ENCODE results near the gene LRMDA. TPM values are rescaled to one million over a fixed set of nuclear protein-coding genes. Genes with fewer than 3 reads are reported as not detected.
"Not testable (repeated sequence)": the region's sequence is repeated elsewhere in the genome, so short reads cannot be mapped to it uniquely, and the experiment has no call there.

Gene LRMDA
- total RNA-seq, 4 donors from 2014 or later: 2.2 to 7.8 (median 4.5) TPM

DNA sequence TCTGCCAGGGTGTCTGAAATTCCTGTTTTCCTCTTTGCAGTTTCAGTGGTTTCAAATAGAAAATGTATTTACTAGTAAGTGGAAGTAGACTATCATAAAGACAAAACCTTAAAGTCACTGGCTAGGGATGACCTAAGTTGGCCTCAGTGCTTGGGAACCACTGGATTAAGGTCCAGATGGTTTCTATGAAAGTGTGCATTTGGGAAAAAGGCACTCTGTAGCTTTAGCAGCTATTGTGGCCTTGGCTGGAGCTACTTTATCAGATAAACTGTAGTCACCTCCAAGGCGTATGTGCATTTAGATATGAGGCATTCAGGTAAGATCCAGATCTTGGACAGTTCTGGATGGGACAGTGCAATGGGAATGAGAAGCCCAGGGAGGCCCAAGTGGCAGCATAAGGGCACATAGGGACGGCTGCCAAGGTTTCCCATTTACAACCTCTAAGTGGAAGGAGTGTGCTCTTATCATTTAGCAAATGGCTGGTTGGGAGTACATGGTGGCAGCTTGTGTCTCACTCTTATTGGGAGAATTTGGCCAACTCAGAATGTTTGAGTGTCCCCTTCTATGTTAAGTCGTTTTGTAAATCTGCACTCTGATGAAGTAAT, 185.6 kb downstream of the LRMDA start:
- DNase-seq: no peak
- intact Hi-C loops (cut with DNase I; ENCODE audit: low total_unique reads): loop anchor here (1.0 kb wide), 1 partner anchor 23 kb away; no protein-coding TSS in a partner anchor
- TF ChIP-seq POLR2AphosphoS5 (IDR thresholded peaks at IDR 0.05) (no peak), EP300 (IDR thresholded peaks at IDR 0.05; ENCODE audit: low read depth) (no peak), POLR2A (IDR thresholded peaks at IDR 0.05) (no peak)
- TF ChIP-seq, protein P1, sequence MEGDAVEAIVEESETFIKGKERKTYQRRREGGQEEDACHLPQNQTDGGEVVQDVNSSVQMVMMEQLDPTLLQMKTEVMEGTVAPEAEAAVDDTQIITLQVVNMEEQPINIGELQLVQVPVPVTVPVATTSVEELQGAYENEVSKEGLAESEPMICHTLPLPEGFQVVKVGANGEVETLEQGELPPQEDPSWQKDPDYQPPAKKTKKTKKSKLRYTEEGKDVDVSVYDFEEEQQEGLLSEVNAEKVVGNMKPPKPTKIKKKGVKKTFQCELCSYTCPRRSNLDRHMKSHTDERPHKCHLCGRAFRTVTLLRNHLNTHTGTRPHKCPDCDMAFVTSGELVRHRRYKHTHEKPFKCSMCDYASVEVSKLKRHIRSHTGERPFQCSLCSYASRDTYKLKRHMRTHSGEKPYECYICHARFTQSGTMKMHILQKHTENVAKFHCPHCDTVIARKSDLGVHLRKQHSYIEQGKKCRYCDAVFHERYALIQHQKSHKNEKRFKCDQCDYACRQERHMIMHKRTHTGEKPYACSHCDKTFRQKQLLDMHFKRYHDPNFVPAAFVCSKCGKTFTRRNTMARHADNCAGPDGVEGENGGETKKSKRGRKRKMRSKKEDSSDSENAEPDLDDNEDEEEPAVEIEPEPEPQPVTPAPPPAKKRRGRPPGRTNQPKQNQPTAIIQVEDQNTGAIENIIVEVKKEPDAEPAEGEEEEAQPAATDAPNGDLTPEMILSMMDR (IDR thresholded peaks at IDR 0.05): no peak
- in situ Hi-C loops (cut with MboI; ENCODE audit: low pct_ligation_motif_present in 1 of 4, low pct_unique_long_range_greater_than_20kb in 1 of 4, low sequenced_read_pairs in 3 of 4): no loop called here
- Histone ChIP-seq H3K36me3 (no peaks in the 10 kb centered on the region), H3K4me3 (no peak overlapping the region), H3K9me3 (no peaks in the 10 kb centered on the region), H3K27me3 (no peaks in the 10 kb centered on the region), H3K27ac (no peak overlapping the region), H3K4me1 (peaks cover 0 to 34% (median 3%) of the 10 kb centered on the region in 4 donors)
- WGBS, 2 donors (ENCODE audit: low coverage in 1 of 2): 62 to 78% methylated on average over 2 to 3 of the region's 3 CpGs

DNA sequence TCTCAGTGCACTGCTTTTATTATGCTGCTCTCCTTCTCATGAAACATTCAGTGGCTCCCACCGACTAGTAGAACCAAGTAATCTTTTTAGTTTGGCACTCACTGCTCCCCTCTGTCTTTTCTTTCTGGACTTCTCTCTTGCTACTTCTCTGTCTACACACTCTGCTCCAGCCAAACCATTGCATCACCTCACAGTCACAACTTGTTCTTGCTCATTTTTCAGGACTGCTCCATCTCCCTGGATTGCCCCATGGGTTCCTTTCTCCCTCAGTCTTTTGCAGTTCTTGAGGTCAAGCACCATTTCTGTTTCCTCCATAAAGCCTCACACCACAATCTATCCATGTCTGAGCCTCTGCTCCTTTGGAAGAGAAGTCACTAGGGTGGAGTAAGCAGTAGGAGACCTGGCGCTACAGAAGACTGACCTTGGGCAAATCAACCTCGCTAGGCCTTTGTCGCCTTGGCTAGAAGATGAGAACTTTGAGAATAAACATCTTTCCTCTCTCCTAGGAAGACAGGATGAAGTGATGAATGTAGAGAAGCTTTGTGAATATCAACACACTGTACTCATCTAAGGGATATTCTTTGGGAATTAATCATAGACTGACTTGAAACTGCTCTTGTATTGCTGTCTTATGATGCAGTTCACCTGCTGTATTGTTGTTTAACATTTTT, 186.2 kb downstream of the LRMDA start:
- Histone ChIP-seq H3K36me3 (no peaks in the 10 kb centered on the region), H3K27me3 (no peaks in the 10 kb centered on the region), H3K4me1 (peaks cover 0 to 27% (median 3%) of the 10 kb centered on the region in 4 donors), H3K4me3 (no peak overlapping the region), H3K9me3 (no peaks in the 10 kb centered on the region), H3K27ac (no peak overlapping the region)
- peak in 1 of 3 donors; percentile 26 for TF ChIP-seq POLR2AphosphoS5 (IDR thresholded peaks at IDR 0.05)
- no peak for TF ChIP-seq EP300 (IDR thresholded peaks at IDR 0.05; ENCODE audit: low read depth)
- TF ChIP-seq, protein P1 (IDR thresholded peaks at IDR 0.05): no peak
- TF ChIP-seq POLR2A (IDR thresholded peaks at IDR 0.05): no peak
- WGBS, 2 donors (ENCODE audit: low coverage in 1 of 2): 90 to 97% methylated on average over 3 to 4 of the region's 4 CpGs
- in situ Hi-C loops (cut with MboI; ENCODE audit: low pct_ligation_motif_present in 1 of 4, low pct_unique_long_range_greater_than_20kb in 1 of 4, low sequenced_read_pairs in 3 of 4): no loop called here
- no peak for DNase-seq
- intact Hi-C loops (cut with DNase I; ENCODE audit: low total_unique reads): loop anchor here (1.0 kb wide), 1 partner anchor 23 kb away; no protein-coding TSS in a partner anchor

DNA sequence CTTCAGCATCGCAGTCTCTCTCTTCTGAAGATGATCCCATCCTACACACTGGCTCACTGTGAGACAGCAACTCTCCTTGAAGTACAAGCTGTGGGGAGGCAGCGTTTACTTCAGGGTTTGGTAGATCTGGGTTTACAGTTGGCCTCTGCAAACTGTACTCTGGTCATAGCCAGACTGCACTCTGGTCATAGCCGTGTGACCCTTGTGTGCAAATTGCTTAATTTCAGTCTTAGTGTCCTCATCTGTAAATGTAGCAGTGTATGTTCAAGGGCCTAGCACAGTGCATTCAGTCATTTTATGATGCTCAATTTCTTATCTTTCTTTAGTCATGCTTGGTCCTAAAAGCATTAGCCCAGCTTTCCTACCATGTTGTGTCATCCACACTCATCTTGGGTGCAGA, 188.2 kb downstream of the LRMDA start:
- no peak for DNase-seq
- no peaks in the 10 kb centered on the region for H3K27me3 ChIP-seq
- in situ Hi-C loops (cut with MboI; ENCODE audit: low pct_ligation_motif_present in 1 of 4, low pct_unique_long_range_greater_than_20kb in 1 of 4, low sequenced_read_pairs in 3 of 4) (no loop called here), intact Hi-C loops (cut with DNase I; ENCODE audit: low total_unique reads) (no loop called here)
- no peak overlapping the region for H3K27ac ChIP-seq
- no peaks in the 10 kb centered on the region for H3K36me3 ChIP-seq
- peaks cover 0 to 15% (median 1%) of the 10 kb centered on the region in 4 donors for H3K4me1 ChIP-seq
- 87 to 89% methylated on average over 3 of the region's 3 CpGs for WGBS, 2 donors (ENCODE audit: low coverage in 1 of 2)
- H3K4me3 ChIP-seq: no peak overlapping the region
- TF ChIP-seq POLR2AphosphoS5 (IDR thresholded peaks at IDR 0.05) (no peak), EP300 (IDR thresholded peaks at IDR 0.05; ENCODE audit: low read depth) (no peak), POLR2A (IDR thresholded peaks at IDR 0.05) (no peak)
- TF ChIP-seq, protein P1 (IDR thresholded peaks at IDR 0.05): no peak
- no peaks in the 10 kb centered on the region for H3K9me3 ChIP-seq

DNA sequence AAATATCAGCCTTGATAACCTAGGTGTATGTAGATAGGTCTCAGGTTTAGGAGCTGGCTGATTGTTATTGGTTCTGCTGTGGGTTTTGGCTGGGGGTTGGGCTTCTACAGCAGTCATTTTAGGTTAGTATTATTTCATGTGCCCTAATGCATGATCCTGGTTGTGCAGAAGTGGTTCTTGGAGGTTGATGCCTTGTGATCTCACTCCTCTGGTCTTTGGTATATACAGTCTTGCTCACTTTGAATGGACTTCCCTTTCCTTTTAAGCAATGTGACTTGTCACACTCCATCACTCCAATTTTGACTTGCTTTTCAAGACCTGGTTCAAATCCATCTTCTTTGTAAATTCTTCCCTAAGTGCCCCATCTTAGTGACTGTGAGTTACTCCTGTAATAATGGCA, 188.9 kb downstream of the LRMDA start:
- H3K27me3 ChIP-seq: no peaks in the 10 kb centered on the region
- H3K9me3 ChIP-seq: no peaks in the 10 kb centered on the region
- no peak overlapping the region for H3K27ac ChIP-seq
- H3K4me1 ChIP-seq: peaks cover 0 to 15% (median 1%) of the 10 kb centered on the region in 4 donors
- no peak for DNase-seq
- H3K36me3 ChIP-seq: no peaks in the 10 kb centered on the region
- no peak overlapping the region for H3K4me3 ChIP-seq
- TF ChIP-seq POLR2AphosphoS5 (IDR thresholded peaks at IDR 0.05) (no peak), POLR2A (IDR thresholded peaks at IDR 0.05) (no peak), EP300 (IDR thresholded peaks at IDR 0.05; ENCODE audit: low read depth) (no peak)
- TF ChIP-seq, protein P1 (IDR thresholded peaks at IDR 0.05): no peak
- intact Hi-C loops (cut with DNase I; ENCODE audit: low total_unique reads) (no loop called here), in situ Hi-C loops (cut with MboI; ENCODE audit: low pct_ligation_motif_present in 1 of 4, low pct_unique_long_range_greater_than_20kb in 1 of 4, low sequenced_read_pairs in 3 of 4) (no loop called here)

DNA sequence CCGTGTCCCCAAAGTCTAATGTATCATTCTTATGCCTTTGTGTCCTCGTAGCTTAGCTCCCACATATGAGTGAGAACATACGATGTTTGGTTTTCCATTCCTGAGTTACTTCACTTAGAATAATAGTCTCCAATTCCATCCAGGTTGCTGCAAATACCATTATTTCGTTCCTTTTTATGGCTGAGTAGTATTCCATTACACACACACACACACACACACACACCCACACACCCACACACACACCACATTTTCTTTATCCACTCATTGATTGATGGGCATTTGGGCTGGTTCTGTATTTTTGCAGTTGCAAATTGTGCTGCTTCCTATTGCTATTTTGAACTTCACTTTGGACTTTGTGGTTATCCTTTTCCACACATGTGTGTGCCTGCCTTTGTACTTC, 189.6 kb downstream of the LRMDA start:
- intact Hi-C loops (cut with DNase I; ENCODE audit: low total_unique reads): not testable (repeated sequence)
- whole genome bisulfite sequencing, 2 donors (ENCODE audit: low coverage in 1 of 2): 83 to 100% methylated on average over 1 to 4 of the region's 4 CpGs

More for the DNA sequence above, 189.6 kb downstream of the LRMDA start:
- DNase-seq; in situ Hi-C loops (cut with MboI; ENCODE audit: low pct_ligation_motif_present in 1 of 4, low pct_unique_long_range_greater_than_20kb in 1 of 4, low sequenced_read_pairs in 3 of 4); H3K4me3 ChIP-seq; H3K36me3 ChIP-seq; H3K27ac ChIP-seq; H3K27me3 ChIP-seq; H3K9me3 ChIP-seq: not testable (repeated sequence)
- H3K4me1 ChIP-seq: peaks cover 0 to 15% (median 1%) of the 10 kb centered on the region in 4 donors

Measured in transverse colon (tissue), 4 donors.